Activated CD4-positive, alpha-beta T cell treated with anti-CD3 and anti-CD28 coated beads for 36 hours (primary cell): ENCODE results near the gene CD320. TPM values are rescaled to one million over a fixed set of nuclear protein-coding genes. Genes with fewer than 3 reads are reported as not detected.
"Not testable (repeated sequence)": the region's sequence is repeated elsewhere in the genome, so short reads cannot be mapped to it uniquely, and the experiment has no call there.

Experiments
- ATAC-seq: fragments of 200-7000 bp; cut with Tn5 transposase; one replicate; pipeline ENCODE4 v1.10.0; 2021; ENCODE audit warnings: mild to moderate bottlenecking, moderate library complexity
- CTCF ChIA-PET: fragments of 350-600 bp; sonication (Branson Sonifier 250); formaldehyde crosslinking; loops from one replicate; lab custom pipeline; 2021; ENCODE audit warnings: antibody characterized with exemption; lab: Charles Lee
- POLR2A ChIA-PET: fragments of 350-600 bp; sonication (Branson Sonifier 250); formaldehyde crosslinking; loops from one replicate; lab custom pipeline; 2021; ENCODE audit warnings: antibody characterized with exemption, inconsistent platforms; lab: Charles Lee
- DNase-seq: peaks from one replicate; pipeline ENCODE4 v3.0.0-alpha.2; 2020
- H3K27ac Mint-ChIP-seq: one replicate; pipeline ENCODE4 v1.8.0; 2021; ENCODE audit warnings: mixed read lengths
- H3K27me3 Mint-ChIP-seq: one replicate; pipeline ENCODE4 v1.8.0; 2021; ENCODE audit warnings: mixed read lengths
- H3K36me3 Mint-ChIP-seq: one replicate; pipeline ENCODE4 v1.8.0; 2021; ENCODE audit warnings: low read depth, mixed read lengths
- H3K4me1 Mint-ChIP-seq: one replicate; pipeline ENCODE4 v1.8.0; 2021; ENCODE audit warnings: mixed read lengths
- H3K4me3 Mint-ChIP-seq: one replicate; pipeline ENCODE4 v1.8.0; 2021; ENCODE audit warnings: mild to moderate bottlenecking, moderate library complexity, mixed read lengths
- H3K9me3 Mint-ChIP-seq: one replicate; pipeline ENCODE4 v1.8.0; 2021; ENCODE audit warnings: low read depth, mixed read lengths
- intact Hi-C, 2 experiments: fragments of 100-400 bp; cut with DNase I in 1 of 2; cut with micrococcal nuclease in 1 of 2; formaldehyde crosslinking; loops; one replicate each; pipeline versions ENCODE4 v1.14.2 to v1.15.1; 2022 to 2024; cut with DNase I, micrococcal nuclease
- total RNA-seq, 2 experiments: library from RNA; stranded (reverse); gene quantifications; one replicate each; pipeline ENCODE4 v1.2.3, GENCODE V29; 2021

The CD320 gene
- total RNA-seq, 2 experiments from 2014 or later = 39.9 to 41.4 TPM

GRCh38 chr19:8321067-8321985, 13.2 kb upstream of the CD320 start, which contains the start of the genes NDUFA7 and RPS28:
Gene NDUFA7, minus strand, starts transcription at chr19:8321375. Its CDS starts 17 bp downstream, at chr19:8321358.
Gene RPS28, plus strand, starts transcription at chr19:8321496. Its CDS starts 35 bp downstream, at chr19:8321531.
- intact Hi-C loops = loop anchor here (1.0 to 5.0 kb wide), 12 partner anchors 13 to 379 kb away; partner anchors contain the start of genes CD320 (in 2 of the 2), RAB11B (in 2 of the 2), TIMM44 (in 2 of the 2) and CERS4 (in 1 of the 2)
- H3K27me3 Mint-ChIP-seq = no peaks in the 10 kb centered on the region
- peak within 1 kb of the TSS; percentile 97 for H3K4me3 Mint-ChIP-seq
- ATAC-seq (peak; percentile 94), DNase-seq (peak; percentile 99)
- H3K27ac Mint-ChIP-seq = peak within 1 kb of the TSS; percentile 97
- no peaks in the 10 kb centered on the region for H3K9me3 Mint-ChIP-seq
- POLR2A ChIA-PET = no interaction called here
- CTCF ChIA-PET = interaction anchor here (0.6 to 4.0 kb wide), 4 partner anchors 11 to 1958 kb away, joined by 3 to 20 read pairs (median 9); partner anchors contain the start of gene CD320
- H3K36me3 Mint-ChIP-seq = peaks cover 34% of the 10 kb centered on the region
- peaks cover 22% of the 10 kb centered on the region for H3K4me1 Mint-ChIP-seq

GRCh38 chr19:8320564-8321066, 12.5 kb upstream of the CD320 start:
- H3K27me3 Mint-ChIP-seq = no peaks in the 10 kb centered on the region
- ChIA-PET POLR2A (no interaction called here), CTCF (interaction anchor here (0.7 to 4.0 kb wide), 4 partner anchors 10 to 146 kb away, joined by 3 to 14 read pairs (median 4); partner anchors contain the start of gene CD320)
- H3K36me3 Mint-ChIP-seq = peaks cover 37% of the 10 kb centered on the region
- H3K27ac Mint-ChIP-seq = peak overlapping the region; percentile 97
- H3K4me3 Mint-ChIP-seq = peak overlapping the region; percentile 97
- intact Hi-C loops = loop anchor here (1.0 to 5.0 kb wide), 12 partner anchors 12 to 378 kb away; partner anchors contain the start of genes CD320 (in 2 of the 2), RAB11B (in 2 of the 2), TIMM44 (in 2 of the 2) and CERS4 (in 1 of the 2)
- no peaks in the 10 kb centered on the region for H3K9me3 Mint-ChIP-seq
- DNase-seq = peak; percentile 52
- ATAC-seq = peak; percentile 3
- peaks cover 22% of the 10 kb centered on the region for H3K4me1 Mint-ChIP-seq

DNA sequence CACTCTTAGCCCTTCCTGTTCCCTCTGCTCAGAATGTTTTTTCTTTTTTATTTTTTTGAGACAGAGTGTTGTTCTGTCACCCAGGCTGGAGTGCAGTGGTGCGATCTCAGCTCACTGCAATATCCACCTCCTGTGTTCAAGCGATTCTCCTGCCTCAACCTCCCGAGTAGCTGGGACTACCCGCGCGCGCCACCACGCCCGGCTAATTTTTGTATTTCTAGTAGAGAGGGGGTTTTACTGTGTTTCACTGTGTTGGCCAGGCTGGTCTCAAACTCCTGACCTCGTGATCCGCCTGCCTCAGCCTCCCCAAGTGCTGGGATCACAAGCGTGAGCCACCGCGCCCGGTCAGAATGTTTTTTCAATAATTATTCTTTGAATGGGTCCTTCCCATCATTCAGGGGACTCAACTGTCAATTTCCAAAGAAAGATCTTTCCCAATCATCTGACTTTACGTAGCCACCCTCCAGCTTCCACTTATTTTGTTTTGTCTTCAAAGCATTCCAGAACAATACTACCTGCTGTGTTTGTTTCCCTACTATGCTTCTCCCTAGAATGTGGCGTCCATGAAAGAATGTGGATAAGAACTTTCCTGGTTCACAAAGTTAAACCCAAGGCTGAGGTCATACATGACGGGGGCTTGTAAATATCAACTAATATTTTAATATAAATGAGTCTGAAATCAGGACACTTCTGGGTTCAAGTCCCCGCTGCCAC, 11.8 kb upstream of the CD320 start:
- ATAC-seq = no peak
- H3K27me3 Mint-ChIP-seq = no peaks in the 10 kb centered on the region
- ChIA-PET CTCF (interaction anchor here (0.7 to 4.0 kb wide), 4 partner anchors 9 to 147 kb away, joined by 3 to 14 read pairs (median 4); partner anchors contain the start of gene CD320), POLR2A (interaction anchor here (0.6 kb wide), 1 partner anchor 188 kb away, joined by 7 read pairs; no protein-coding TSS in a partner anchor)
- intact Hi-C loops = loop anchor here (2.0 to 5.0 kb wide), 3 partner anchors 15 to 378 kb away; partner anchors contain the start of gene TIMM44 (in 1 of the 2)
- peaks cover 22% of the 10 kb centered on the region for H3K4me1 Mint-ChIP-seq
- H3K36me3 Mint-ChIP-seq = peaks cover 40% of the 10 kb centered on the region
- peak overlapping the region; percentile 97 for H3K4me3 Mint-ChIP-seq
- DNase-seq = no peak
- H3K9me3 Mint-ChIP-seq = no peaks in the 10 kb centered on the region
- H3K27ac Mint-ChIP-seq = peak overlapping the region; percentile 97

GRCh38 chr19:8318835-8319234, 10.7 kb upstream of the CD320 start:
- H3K27ac Mint-ChIP-seq, DNase-seq, H3K9me3 Mint-ChIP-seq, H3K4me3 Mint-ChIP-seq, ATAC-seq, H3K27me3 Mint-ChIP-seq, intact Hi-C loops: not testable (repeated sequence)
- ChIA-PET CTCF (interaction anchor here (0.6 to 4.0 kb wide), 3 partner anchors 8 to 134 kb away, joined by 3 to 14 read pairs (median 3); no protein-coding TSS in a partner anchor), POLR2A (interaction anchor here (0.6 kb wide), 1 partner anchor 125 kb away, joined by 5 read pairs; no protein-coding TSS in a partner anchor)
- peaks cover 22% of the 10 kb centered on the region for H3K4me1 Mint-ChIP-seq
- peaks cover 41% of the 10 kb centered on the region for H3K36me3 Mint-ChIP-seq

- H3K36me3 Mint-ChIP-seq = peaks cover 25% of the 10 kb centered on the region
- no peak for DNase-seq
- H3K27me3 Mint-ChIP-seq = no peaks in the 10 kb centered on the region
- no peak overlapping the region for H3K27ac Mint-ChIP-seq
- H3K9me3 Mint-ChIP-seq = no peaks in the 10 kb centered on the region
- H3K4me3 Mint-ChIP-seq = no peak overlapping the region
- intact Hi-C loops = no loop called here
- peaks cover 10% of the 10 kb centered on the region for H3K4me1 Mint-ChIP-seq
- ChIA-PET POLR2A (no interaction called here), CTCF (no interaction called here)
- ATAC-seq = no peak
These were observed 8.4 kb upstream of the CD320 start for GRCh38 chr19:8316351-8317125.

- H3K4me3 Mint-ChIP-seq, H3K27ac Mint-ChIP-seq, H3K9me3 Mint-ChIP-seq, ATAC-seq, H3K4me1 Mint-ChIP-seq, POLR2A ChIA-PET, intact Hi-C loops, H3K27me3 Mint-ChIP-seq, DNase-seq, CTCF ChIA-PET: not testable (repeated sequence)
- H3K36me3 Mint-ChIP-seq = peaks cover 26% of the 10 kb centered on the region
These were observed 7.0 kb upstream of the CD320 start for GRCh38 chr19:8314981-8315640.

DNA sequence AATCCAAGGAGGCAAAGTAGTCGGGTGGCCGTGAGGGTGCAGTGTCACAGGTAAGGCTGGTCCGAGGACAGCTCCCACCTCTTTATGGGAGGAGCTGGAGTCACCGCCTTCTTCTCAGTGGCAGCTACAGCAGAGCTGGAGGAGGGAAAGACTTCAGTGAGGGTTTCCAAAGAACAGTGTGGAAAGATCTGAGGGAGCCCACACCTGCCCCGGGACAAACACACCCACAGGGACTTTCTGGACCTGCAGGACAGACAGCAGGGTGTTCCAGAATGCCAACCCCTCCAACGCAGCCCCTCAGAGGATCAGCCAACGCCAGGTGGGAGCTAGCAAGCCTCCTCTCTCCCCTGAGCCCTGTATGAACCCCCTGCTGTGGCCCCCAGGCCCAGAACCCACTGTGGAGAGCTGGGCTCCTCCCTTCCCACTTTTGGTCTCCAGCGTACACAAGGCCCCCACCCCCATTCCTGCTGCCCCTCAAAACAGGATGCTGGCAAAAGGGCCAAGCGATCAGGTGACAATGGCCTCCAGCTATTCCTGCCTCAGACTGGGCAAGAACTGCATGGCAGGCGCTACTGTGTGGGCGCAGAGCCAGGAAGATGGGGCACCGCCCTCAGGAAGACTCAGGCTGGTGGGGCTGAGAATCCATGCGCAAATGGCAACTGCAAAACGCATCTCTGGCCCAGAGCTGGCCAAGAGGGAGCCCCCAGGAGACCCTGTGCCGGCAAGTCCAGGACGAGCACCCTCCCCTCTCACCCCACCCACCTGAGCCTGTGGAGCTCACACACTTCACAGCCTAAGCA, 3.5 kb upstream of the CD320 start:
- H3K4me1 Mint-ChIP-seq = peaks cover 23% of the 10 kb centered on the region
- H3K9me3 Mint-ChIP-seq = no peaks in the 10 kb centered on the region
- no peaks in the 10 kb centered on the region for H3K27me3 Mint-ChIP-seq
- peaks cover 36% of the 10 kb centered on the region for H3K36me3 Mint-ChIP-seq
- DNase-seq = peak; percentile 3
- no peak for ATAC-seq
- no peak overlapping the region for H3K4me3 Mint-ChIP-seq
- H3K27ac Mint-ChIP-seq = no peak overlapping the region
- intact Hi-C loops = no loop called here
- CTCF ChIA-PET = interaction anchor here (2.4 kb wide), 1 partner anchor 9 kb away, joined by 14 read pairs; the partner anchor contains the start of genes NDUFA7 and RPS28
- POLR2A ChIA-PET = interaction anchor here (0.6 kb wide), 2 partner anchors 7 to 130 kb away, joined by 3 to 4 read pairs; no protein-coding TSS in a partner anchor

- POLR2A ChIA-PET = interaction anchor here (0.6 kb wide), 1 partner anchor 131 kb away, joined by 4 read pairs; no protein-coding TSS in a partner anchor
- Mint-ChIP-seq H3K36me3 (peaks cover 35% of the 10 kb centered on the region), H3K27ac (no peak overlapping the region), H3K4me1 (peaks cover 32% of the 10 kb centered on the region), H3K4me3 (no peak overlapping the region), H3K9me3 (no peaks in the 10 kb centered on the region), H3K27me3 (no peaks in the 10 kb centered on the region)
- ATAC-seq (no peak), DNase-seq (peak; percentile 1)
- intact Hi-C loops = no loop called here
- CTCF ChIA-PET = interaction anchor here (2.4 kb wide), 1 partner anchor 10 kb away, joined by 14 read pairs; the partner anchor contains the start of genes NDUFA7 and RPS28
These were observed 2.3 kb upstream of the CD320 start for GRCh38 chr19:8310342-8311055.
